NK-92 (cell line): ENCODE data around the gene MYMX.

ENCODE experiments used
- DNase-seq: peaks from one replicate; lab custom pipeline; 2025; ENCODE audit not compliant: unreplicated experiment; lab: John Stamatoyannopoulos, UW

The MYMX gene

GRCh38 chr6:44249082-44249748, 32.5 kb downstream of the MYMX start:
- DNase-seq: no peak

GRCh38 chr6:44250067-44250717, 33.5 kb downstream of the MYMX start:
- DNase-seq: no peak

DNA sequence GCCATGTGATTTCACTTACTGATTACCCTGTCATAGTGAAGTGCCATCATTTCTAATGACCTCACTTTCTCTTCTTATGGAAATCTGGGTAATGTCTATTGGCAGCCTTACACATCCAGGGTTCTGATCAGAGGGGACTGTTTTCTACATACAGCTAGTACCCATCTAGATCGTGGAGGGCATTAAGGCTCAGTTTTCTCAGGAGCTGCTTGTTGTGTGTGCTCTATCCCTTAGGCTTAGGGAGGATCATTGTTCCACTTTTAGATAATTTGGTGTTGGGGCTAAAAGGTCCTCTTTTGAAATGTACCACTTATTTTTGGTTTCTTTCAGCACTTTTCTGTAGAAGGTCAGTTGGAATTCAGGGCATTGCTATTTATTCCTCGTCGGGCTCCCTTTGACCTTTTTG, 34.0 kb downstream of the MYMX start:
- DNase-seq: no peak

- DNase-seq: no peak
Observed at GRCh38 chr6:44251576-44252524, 35.1 kb downstream of the MYMX start.

GRCh38 chr6:44253307-44254101, 36.8 kb downstream of the MYMX start:
- DNase-seq: no peak

DNA sequence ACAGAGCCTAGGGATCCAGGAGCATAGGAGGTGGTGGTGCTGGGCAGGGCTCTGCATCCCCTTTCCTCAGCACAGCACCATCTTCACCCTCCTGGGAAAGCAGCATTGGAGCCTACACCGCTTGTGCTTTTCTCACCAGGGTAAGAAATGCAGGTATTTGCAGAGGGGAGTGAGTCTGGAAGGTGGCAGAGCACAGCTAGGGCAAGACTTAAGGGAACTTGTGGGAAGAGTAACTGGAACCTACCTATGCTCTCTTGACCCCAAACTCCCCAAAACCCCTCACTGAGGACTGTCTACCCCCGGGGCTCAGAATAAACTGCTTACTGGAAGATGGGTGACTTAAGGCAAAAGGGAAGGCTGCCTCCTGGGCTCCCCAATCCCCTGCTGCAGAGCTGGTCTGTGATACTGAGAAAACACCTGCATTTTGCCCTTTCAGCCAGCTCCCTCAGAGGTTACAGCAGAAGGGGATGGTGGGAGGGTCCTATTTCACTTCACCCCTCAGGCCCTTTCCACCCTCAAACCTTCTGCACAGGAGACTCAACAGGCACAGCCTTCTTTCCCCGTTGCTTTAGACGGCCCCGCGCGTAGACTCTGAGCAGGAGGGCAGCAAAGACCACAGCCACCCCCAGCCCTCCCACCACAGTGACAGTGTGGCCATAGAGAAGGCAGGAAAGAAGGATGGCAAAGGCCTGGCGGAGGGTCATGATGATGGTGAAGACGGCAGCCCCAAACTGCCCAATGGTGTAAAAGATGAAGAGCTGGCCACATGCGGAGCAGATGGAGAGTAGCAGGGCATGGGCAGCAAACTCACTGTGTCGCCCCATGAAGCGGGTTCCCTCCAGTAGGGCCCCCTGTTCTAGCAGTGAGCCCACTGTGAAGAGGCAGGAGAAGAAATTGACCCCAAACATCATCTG, 37.7 kb downstream of the MYMX start:
- no peak for DNase-seq

DNA sequence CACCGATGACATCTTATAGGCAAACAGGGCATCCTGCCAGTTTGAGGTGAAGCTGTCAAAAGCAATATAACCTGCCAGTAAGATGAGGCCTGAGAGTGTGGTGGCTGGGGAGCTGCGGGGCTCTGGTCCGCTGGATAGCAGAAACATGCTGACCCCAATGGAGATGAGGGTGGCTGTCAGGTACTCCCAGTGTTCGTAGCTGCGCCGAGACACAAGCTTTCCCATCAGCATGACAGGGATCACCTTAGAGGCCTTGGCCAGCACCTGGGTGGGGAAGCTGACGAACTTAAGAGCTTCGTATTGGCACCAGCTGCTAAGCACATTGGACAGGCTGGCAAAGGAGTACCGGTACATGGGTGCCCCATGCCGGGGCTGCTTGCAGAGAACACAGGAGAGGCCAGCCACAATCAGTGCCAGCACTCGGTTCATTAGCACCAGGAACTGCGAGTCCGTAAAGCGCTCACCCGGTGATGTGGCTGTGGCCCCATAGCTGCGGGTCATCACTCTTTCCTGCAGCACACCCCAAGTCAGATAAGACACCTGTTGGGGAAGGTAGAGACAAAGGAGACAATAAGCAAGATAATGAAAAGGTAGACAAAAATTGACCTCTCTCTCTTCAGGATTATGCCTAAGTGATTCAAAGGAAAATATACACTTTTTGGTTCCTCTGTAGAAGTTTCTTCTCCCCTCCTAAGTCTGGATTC, 38.5 kb downstream of the MYMX start:
- no peak for DNase-seq

- no peak for DNase-seq
Observed at GRCh38 chr6:44255871-44256774, 39.4 kb downstream of the MYMX start.

GRCh38 chr6:44256775-44257024, 40.0 kb downstream of the MYMX start:
- no peak for DNase-seq

DNA sequence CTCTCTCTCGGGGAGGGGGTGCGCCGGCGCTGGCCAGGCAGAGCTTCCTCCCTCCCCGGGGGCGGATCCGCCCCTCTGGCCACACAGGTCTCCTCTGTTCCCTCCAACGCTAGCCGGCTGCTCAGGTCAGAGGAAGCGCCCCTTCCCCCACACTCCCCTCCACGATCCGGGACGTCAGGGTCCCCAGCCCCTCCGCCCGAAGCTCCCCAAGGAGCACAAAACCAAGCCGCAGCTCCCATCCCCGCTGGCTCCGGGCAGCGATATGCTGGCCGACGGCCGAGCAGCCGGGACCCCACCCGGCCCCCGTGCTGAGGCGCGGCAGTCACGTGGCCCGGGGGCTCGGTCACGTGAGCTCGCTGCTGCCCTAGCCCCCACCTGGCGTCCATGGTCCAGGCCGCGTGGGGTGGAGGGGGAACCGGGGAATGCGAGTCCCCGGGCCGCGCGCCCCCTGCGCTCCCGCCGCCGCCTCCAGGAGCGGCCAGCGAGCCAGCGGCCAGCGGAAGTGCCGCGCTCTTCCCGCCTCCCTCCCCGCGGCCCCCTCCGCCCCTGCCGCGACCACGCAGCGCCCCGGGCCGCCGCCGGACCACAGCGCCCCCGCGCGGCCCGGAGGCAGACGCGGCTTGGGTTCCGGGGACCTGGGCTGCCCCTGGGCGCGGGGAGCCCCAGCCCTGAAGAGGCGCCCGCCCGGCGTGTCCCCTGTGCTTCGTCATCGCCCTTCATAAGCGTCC, 40.5 kb downstream of the MYMX start, which contains the start of gene SLC35B2:
TSS of gene SLC35B2 (minus strand) at position 504 of the 728 bp plus-strand sequence. CDS start at position 386, 118 bp downstream.
- DNase-seq: no peak

DNA sequence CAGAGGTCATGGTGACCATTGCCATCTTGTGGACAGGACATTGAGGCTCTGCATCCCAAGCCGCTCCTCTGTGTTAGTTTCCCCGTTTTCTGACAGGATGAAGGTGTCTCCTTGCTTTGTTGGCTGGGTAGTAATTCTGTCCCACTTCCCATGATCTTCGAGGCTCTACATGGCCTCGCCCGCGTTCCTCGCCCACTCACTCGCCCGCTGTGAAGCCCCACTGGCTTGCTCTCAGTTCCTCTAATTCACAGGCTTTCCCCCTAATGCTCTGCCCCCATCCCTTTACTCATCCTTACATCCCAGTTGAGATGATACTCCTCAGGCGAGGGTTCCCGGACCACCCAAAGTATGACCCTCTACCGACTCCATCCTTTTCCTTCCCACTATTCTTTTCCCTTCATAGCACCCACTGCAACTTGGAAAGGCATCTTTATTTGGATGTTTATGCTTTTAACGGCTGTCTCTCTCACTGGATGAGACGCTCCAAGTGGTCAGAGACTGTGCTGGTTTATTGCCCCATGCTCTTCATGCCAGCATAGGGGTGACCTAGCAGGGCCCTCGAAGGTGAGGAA, 41.1 kb downstream of the MYMX start:
- DNase-seq: no peak

DNA sequence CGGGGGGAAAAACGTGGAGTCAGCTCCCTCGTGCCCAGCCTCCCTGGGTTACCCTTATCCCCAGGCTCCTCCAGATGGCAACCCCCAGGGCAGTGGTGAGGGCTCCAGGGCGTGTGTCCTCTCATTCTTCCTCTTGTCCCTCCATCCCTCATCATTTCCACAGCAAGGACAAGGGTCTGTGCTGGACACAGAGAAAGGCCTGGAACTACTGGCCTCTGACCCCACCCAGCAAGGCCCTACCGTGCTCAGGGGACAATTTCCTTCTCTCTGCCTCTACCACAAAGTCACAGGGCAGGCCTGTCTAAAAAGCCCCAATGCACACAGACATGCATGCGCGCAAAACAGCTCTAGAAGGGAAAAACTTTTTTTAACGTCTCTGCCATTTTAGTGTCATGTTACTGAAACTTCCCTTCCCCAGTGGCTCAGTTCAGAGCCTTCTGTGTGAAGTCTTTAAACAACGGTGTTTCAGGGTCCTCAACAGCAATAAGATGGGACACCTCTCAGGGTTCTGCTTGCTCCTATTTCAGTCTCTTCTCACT, 41.7 kb downstream of the MYMX start:
- DNase-seq: no peak

DNA sequence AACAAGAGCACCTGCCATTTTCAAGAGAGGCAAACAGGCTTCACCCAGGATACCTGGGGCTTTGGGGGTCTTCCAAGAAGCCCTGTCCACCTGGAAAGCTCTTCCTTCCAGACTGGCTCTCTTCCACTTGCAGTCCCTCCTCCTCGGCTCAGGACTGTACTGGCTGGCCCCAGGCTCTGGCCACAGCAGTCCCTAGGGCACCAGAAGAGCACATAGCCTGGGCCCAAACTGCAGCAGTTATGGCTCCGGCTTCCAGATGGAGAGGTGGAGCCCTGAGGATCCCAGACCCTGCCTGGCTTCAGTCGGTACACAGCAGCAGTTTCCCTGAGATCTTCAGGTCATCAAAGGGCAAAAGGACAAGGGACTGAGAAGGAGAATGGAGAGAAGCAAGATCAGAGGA, 42.2 kb downstream of the MYMX start:
- DNase-seq: no peak

DNA sequence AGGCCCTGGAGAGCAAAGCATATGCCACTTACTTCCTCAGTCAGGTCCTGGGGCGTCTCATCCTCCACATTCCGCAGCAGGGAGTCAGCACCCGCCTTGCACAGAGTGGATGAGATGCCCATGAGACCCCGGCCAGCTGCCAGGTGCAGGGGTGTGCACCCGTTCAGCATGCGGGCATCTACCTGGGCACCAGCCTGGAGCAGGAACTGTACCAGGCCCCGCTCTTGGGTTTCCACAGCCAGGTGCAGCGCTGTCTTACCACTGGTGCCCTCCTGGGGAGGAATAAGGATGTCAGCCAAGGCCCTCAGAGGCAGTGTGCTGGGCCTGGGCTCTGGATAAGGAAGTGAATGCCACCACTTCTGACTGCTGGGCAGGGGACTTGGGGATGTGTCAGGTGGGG, 43.3 kb downstream of the MYMX start:
- no peak for DNase-seq

GRCh38 chr6:44260451-44261297, 43.9 kb downstream of the MYMX start:
- no peak for DNase-seq

DNA sequence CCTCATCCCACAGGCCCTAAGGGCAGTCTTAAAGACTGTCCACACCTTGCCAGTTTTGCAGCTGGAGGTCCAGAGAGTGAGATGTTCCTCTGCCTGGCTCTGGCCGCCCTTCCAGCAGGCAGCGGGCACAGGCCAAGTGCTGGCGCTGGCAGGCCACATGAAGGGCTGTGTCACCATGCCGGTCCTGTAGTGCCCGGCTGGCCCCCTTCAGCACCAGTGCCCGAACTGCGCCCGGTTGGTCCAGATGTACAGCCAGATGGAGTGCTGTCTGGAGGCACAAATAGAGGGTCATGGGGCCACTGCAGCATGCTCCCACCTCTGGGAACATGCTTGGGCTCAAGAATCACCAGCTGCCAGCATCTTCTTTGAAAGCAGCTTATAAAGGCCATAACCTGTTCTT, 44.9 kb downstream of the MYMX start:
- no peak for DNase-seq
